ENCODE data around the gene AASS.

Gene AASS

GRCh38 chr7:122082670-122083069, 61.4 kb downstream of the AASS start:
- Histone ChIP-seq H3K27ac (replicated peaks; ENCODE audit: low read length) (no peak overlapping the region), H4K91ac (ENCODE audit: low read depth, low read length, poor library complexity) (no peak overlapping the region), H3K4me2 (ENCODE audit: insufficient read depth, low read length, poor library complexity, severe bottlenecking) (no peak overlapping the region), H2BK120ac (ENCODE audit: low read depth, low read length) (no peak overlapping the region), H3K9me3 (replicated peaks in 1 of 2; ENCODE audit: control insufficient read depth in 2 of 2, insufficient read depth in 1 of 2, low read depth in 1 of 2, low read length in 2 of 2) (peaks cover 3 to 14% of the 10 kb centered on the region in 2 donors), H2AFZ (ENCODE audit: low read length) (no peak overlapping the region), H3K9ac (ENCODE audit: low read depth, low read length, poor library complexity) (no peak overlapping the region), H4K8ac (ENCODE audit: low read depth, low read length) (no peak overlapping the region), H3K4ac (ENCODE audit: low read length) (no peak overlapping the region), H2AK5ac (ENCODE audit: low read depth, low read length) (no peak overlapping the region), H3K14ac (ENCODE audit: low read length) (no peak overlapping the region), H3K27me3 (ENCODE audit: control insufficient read depth in 3 of 3, insufficient read depth in 3 of 3, low read depth in 1 of 3, low read length in 3 of 3) (no peaks in the 10 kb centered on the region), H3K79me1 (ENCODE audit: low read depth, low read length) (no peaks in the 10 kb centered on the region), H2BK12ac (ENCODE audit: low read length) (no peak overlapping the region), H3K23ac (ENCODE audit: low read depth, low read length, poor library complexity) (no peak overlapping the region), H3K4me3 (ENCODE audit: low read length in 2 of 2) (no peak overlapping the region), H2BK5ac (ENCODE audit: low read length) (no peak overlapping the region), H3K18ac (ENCODE audit: low read length) (no peak overlapping the region), H3K36me3 (replicated peaks in 1 of 2; ENCODE audit: control insufficient read depth in 2 of 2, insufficient read depth in 2 of 2, low read length in 2 of 2) (peaks cover 20 to 94% of the 10 kb centered on the region in 2 donors), H2BK15ac (ENCODE audit: low read length) (no peak overlapping the region), H3K4me1 (ENCODE audit: control insufficient read depth in 2 of 2, insufficient read depth in 1 of 2, low read depth in 1 of 2, low read length in 2 of 2) (peaks cover 3 to 8% of the 10 kb centered on the region in 2 donors)
- DNase-seq (ENCODE audit: low spot score): peak; percentile 11
- WGBS, 2 donors (ENCODE audit: extremely low coverage in 2 of 2, insufficient read length in 2 of 2, insufficient replicate concordance in 1 of 2): no CpG with 5 or more reads among the region's 2 CpGs

GRCh38 chr7:122082160-122082559, 61.9 kb downstream of the AASS start:
- no peak overlapping the region for H3K27ac ChIP-seq (replicated peaks; ENCODE audit: low read length)
- H2BK120ac ChIP-seq (ENCODE audit: low read depth, low read length): no peak overlapping the region
- no peak for DNase-seq (ENCODE audit: low spot score)

GRCh38 chr7:122073635-122074034, 70.4 kb downstream of the AASS start:
- WGBS, 2 donors (ENCODE audit: extremely low coverage in 2 of 2, insufficient read length in 2 of 2, insufficient replicate concordance in 1 of 2): 100% methylated on average over 1 of the region's 3 CpGs; no CpG with 5 or more reads in 1 of the 2 donors
- no peaks in the 10 kb centered on the region for H3K27me3 ChIP-seq (ENCODE audit: control insufficient read depth in 3 of 3, insufficient read depth in 3 of 3, low read depth in 1 of 3, low read length in 3 of 3)
- no peak overlapping the region for H3K9ac ChIP-seq (ENCODE audit: low read depth, low read length, poor library complexity)
- H3K4me2 ChIP-seq (ENCODE audit: insufficient read depth, low read length, poor library complexity, severe bottlenecking): no peak overlapping the region
- H3K36me3 ChIP-seq (replicated peaks in 1 of 2; ENCODE audit: control insufficient read depth in 2 of 2, insufficient read depth in 2 of 2, low read length in 2 of 2): peaks cover 8 to 57% of the 10 kb centered on the region in 2 donors
- H2AK5ac ChIP-seq (ENCODE audit: low read depth, low read length): no peak overlapping the region
- no peak overlapping the region for H3K23ac ChIP-seq (ENCODE audit: low read depth, low read length, poor library complexity)
- H3K4me1 ChIP-seq (ENCODE audit: control insufficient read depth in 2 of 2, insufficient read depth in 1 of 2, low read depth in 1 of 2, low read length in 2 of 2): peaks cover 0 to 2% of the 10 kb centered on the region in 2 donors
- H3K18ac ChIP-seq (ENCODE audit: low read length): no peak overlapping the region
- no peak overlapping the region for H4K8ac ChIP-seq (ENCODE audit: low read depth, low read length)
- H2BK12ac ChIP-seq (ENCODE audit: low read length): no peak overlapping the region
- no peak overlapping the region for H2BK5ac ChIP-seq (ENCODE audit: low read length)
- H3K4ac ChIP-seq (ENCODE audit: low read length): no peak overlapping the region
- no peak overlapping the region for H3K4me3 ChIP-seq (ENCODE audit: low read length in 2 of 2)
- no peak overlapping the region for H3K14ac ChIP-seq (ENCODE audit: low read length)
- H3K27ac ChIP-seq (replicated peaks; ENCODE audit: low read length): no peak overlapping the region
- H3K9me3 ChIP-seq (replicated peaks in 1 of 2; ENCODE audit: control insufficient read depth in 2 of 2, insufficient read depth in 1 of 2, low read depth in 1 of 2, low read length in 2 of 2): peaks cover 0 to 11% of the 10 kb centered on the region in 2 donors
- no peak for DNase-seq (ENCODE audit: low spot score)
- H3K79me1 ChIP-seq (ENCODE audit: low read depth, low read length): no peaks in the 10 kb centered on the region
- no peak overlapping the region for H4K91ac ChIP-seq (ENCODE audit: low read depth, low read length, poor library complexity)
- no peak overlapping the region for H2BK15ac ChIP-seq (ENCODE audit: low read length)
- no peak overlapping the region for H2AFZ ChIP-seq (ENCODE audit: low read length)
- no peak overlapping the region for H2BK120ac ChIP-seq (ENCODE audit: low read depth, low read length)

More at GRCh38 chr7:122082160-122082559, 61.9 kb downstream of the AASS start:
- H2AK5ac ChIP-seq (ENCODE audit: low read depth, low read length): no peak overlapping the region
- H3K9me3 ChIP-seq (replicated peaks in 1 of 2; ENCODE audit: control insufficient read depth in 2 of 2, insufficient read depth in 1 of 2, low read depth in 1 of 2, low read length in 2 of 2): peaks cover 3 to 14% of the 10 kb centered on the region in 2 donors
- H3K4ac ChIP-seq (ENCODE audit: low read length): no peak overlapping the region
- H3K4me1 ChIP-seq (ENCODE audit: control insufficient read depth in 2 of 2, insufficient read depth in 1 of 2, low read depth in 1 of 2, low read length in 2 of 2): peaks cover 3 to 8% of the 10 kb centered on the region in 2 donors
- no peak overlapping the region for H3K18ac ChIP-seq (ENCODE audit: low read length)
- peaks cover 24 to 94% of the 10 kb centered on the region in 2 donors for H3K36me3 ChIP-seq (replicated peaks in 1 of 2; ENCODE audit: control insufficient read depth in 2 of 2, insufficient read depth in 2 of 2, low read length in 2 of 2)
- H3K79me1 ChIP-seq (ENCODE audit: low read depth, low read length): no peaks in the 10 kb centered on the region
- H3K4me3 ChIP-seq (ENCODE audit: low read length in 2 of 2): no peak overlapping the region
- no peak overlapping the region for H2BK12ac ChIP-seq (ENCODE audit: low read length)
- no peak overlapping the region for H4K8ac ChIP-seq (ENCODE audit: low read depth, low read length)
- no peak overlapping the region for H2BK5ac ChIP-seq (ENCODE audit: low read length)
- no peak overlapping the region for H3K14ac ChIP-seq (ENCODE audit: low read length)
- H2AFZ ChIP-seq (ENCODE audit: low read length): no peak overlapping the region
- no peaks in the 10 kb centered on the region for H3K27me3 ChIP-seq (ENCODE audit: control insufficient read depth in 3 of 3, insufficient read depth in 3 of 3, low read depth in 1 of 3, low read length in 3 of 3)
- H3K4me2 ChIP-seq (ENCODE audit: insufficient read depth, low read length, poor library complexity, severe bottlenecking): no peak overlapping the region
- no peak overlapping the region for H3K23ac ChIP-seq (ENCODE audit: low read depth, low read length, poor library complexity)
- no peak overlapping the region for H2BK15ac ChIP-seq (ENCODE audit: low read length)
- H3K9ac ChIP-seq (ENCODE audit: low read depth, low read length, poor library complexity): no peak overlapping the region
- H4K91ac ChIP-seq (ENCODE audit: low read depth, low read length, poor library complexity): no peak overlapping the region

- no peak overlapping the region for H3K9ac ChIP-seq (ENCODE audit: low read depth, low read length, poor library complexity)
- H3K9me3 ChIP-seq (replicated peaks in 1 of 2; ENCODE audit: control insufficient read depth in 2 of 2, insufficient read depth in 1 of 2, low read depth in 1 of 2, low read length in 2 of 2): peaks cover 0 to 11% of the 10 kb centered on the region in 2 donors
- H2BK15ac ChIP-seq (ENCODE audit: low read length): no peak overlapping the region
- H3K79me1 ChIP-seq (ENCODE audit: low read depth, low read length): no peaks in the 10 kb centered on the region
- H4K8ac ChIP-seq (ENCODE audit: low read depth, low read length): no peak overlapping the region
- peaks cover 8 to 51% of the 10 kb centered on the region in 2 donors for H3K36me3 ChIP-seq (replicated peaks in 1 of 2; ENCODE audit: control insufficient read depth in 2 of 2, insufficient read depth in 2 of 2, low read length in 2 of 2)
- no peak overlapping the region for H2BK120ac ChIP-seq (ENCODE audit: low read depth, low read length)
- no peak overlapping the region for H3K4me2 ChIP-seq (ENCODE audit: insufficient read depth, low read length, poor library complexity, severe bottlenecking)
- no peaks in the 10 kb centered on the region for H3K27me3 ChIP-seq (ENCODE audit: control insufficient read depth in 3 of 3, insufficient read depth in 3 of 3, low read depth in 1 of 3, low read length in 3 of 3)
- no peak overlapping the region for H4K91ac ChIP-seq (ENCODE audit: low read depth, low read length, poor library complexity)
- no peak overlapping the region for H3K4me3 ChIP-seq (ENCODE audit: low read length in 2 of 2)
- no peak overlapping the region for H2BK5ac ChIP-seq (ENCODE audit: low read length)
- H2AFZ ChIP-seq (ENCODE audit: low read length): no peak overlapping the region
- no peak overlapping the region for H3K18ac ChIP-seq (ENCODE audit: low read length)
- no peak overlapping the region for H3K14ac ChIP-seq (ENCODE audit: low read length)
- H2BK12ac ChIP-seq (ENCODE audit: low read length): no peak overlapping the region
- no peak for DNase-seq (ENCODE audit: low spot score)
- no peak overlapping the region for H3K23ac ChIP-seq (ENCODE audit: low read depth, low read length, poor library complexity)
- no peak overlapping the region for H3K4ac ChIP-seq (ENCODE audit: low read length)
- no CpG with 5 or more reads among the region's 6 CpGs for WGBS, 2 donors (ENCODE audit: extremely low coverage in 2 of 2, insufficient read length in 2 of 2, insufficient replicate concordance in 1 of 2)
- peaks cover 0 to 2% of the 10 kb centered on the region in 2 donors for H3K4me1 ChIP-seq (ENCODE audit: control insufficient read depth in 2 of 2, insufficient read depth in 1 of 2, low read depth in 1 of 2, low read length in 2 of 2)
- no peak overlapping the region for H3K27ac ChIP-seq (replicated peaks; ENCODE audit: low read length)
- no peak overlapping the region for H2AK5ac ChIP-seq (ENCODE audit: low read depth, low read length)
Observed at GRCh38 chr7:122072924-122073599, 71.0 kb downstream of the AASS start.
